HL-60 (cell line): Measurements from ENCODE around the gene MYOG.

Experiments
- GABPA ChIP-seq: IDR thresholded peaks from 2 replicates; pipeline ENCODE4 v1.6.1; 2012; ENCODE audit warnings: low read depth
- POLR2AphosphoS5 ChIP-seq: IDR thresholded peaks from 2 replicates; pipeline ENCODE4 v1.6.1; 2012; ENCODE audit warnings: low read depth
- SPI1 ChIP-seq: IDR thresholded peaks from 2 replicates; pipeline ENCODE4 v1.6.1; 2012; ENCODE audit warnings: low read depth, mild to moderate bottlenecking, borderline replicate concordance
- TF ChIP-seq, protein P1 (sequence below): IDR thresholded peaks from one replicate; pipeline ENCODE4 v1.5.1; 2011; ENCODE audit warnings: low read length, control low read depth, inconsistent platforms; ENCODE audit not compliant: insufficient read depth

DNA sequence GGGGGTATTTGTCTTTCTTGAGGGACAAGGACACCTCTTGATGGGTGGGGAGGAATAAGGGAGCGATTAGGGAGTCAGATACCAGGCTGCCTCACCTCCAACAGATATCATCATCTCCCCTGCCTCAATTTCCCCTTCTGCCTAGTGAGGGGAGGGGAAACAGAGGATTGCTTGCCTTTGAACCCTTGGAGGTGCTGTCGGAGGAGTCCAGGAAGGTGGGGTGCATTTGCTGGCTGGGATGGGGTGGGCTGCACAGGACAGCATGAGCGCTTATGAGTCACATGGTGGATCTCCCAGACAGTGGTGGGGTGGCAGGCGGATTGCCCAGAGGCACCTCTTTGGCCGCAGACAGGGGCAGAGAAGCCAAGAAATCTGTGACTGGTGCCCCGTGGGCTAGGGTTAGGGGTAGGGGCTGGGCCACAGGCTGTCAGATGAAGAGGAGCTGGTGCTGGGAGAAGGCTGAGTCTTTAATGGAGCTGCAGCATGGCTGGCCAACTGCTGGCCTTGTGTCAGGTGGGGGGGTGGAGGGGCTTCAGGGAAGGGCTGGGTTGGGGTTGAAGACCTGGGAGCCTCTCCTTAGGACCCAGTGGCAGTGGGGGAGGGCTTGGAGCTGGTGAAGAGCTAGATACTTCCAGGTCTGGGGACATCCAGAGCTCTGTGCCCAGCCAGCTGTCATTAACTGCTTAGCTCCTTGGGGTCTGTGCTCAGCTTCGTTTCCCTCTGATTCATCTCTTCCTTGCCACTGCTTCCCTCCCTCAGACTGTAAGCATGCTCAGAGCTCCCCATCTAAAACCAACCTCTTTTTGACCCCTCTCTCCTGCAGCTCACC is 34.7 kb upstream of the MYOG start:
- TF ChIP-seq, protein P1, sequence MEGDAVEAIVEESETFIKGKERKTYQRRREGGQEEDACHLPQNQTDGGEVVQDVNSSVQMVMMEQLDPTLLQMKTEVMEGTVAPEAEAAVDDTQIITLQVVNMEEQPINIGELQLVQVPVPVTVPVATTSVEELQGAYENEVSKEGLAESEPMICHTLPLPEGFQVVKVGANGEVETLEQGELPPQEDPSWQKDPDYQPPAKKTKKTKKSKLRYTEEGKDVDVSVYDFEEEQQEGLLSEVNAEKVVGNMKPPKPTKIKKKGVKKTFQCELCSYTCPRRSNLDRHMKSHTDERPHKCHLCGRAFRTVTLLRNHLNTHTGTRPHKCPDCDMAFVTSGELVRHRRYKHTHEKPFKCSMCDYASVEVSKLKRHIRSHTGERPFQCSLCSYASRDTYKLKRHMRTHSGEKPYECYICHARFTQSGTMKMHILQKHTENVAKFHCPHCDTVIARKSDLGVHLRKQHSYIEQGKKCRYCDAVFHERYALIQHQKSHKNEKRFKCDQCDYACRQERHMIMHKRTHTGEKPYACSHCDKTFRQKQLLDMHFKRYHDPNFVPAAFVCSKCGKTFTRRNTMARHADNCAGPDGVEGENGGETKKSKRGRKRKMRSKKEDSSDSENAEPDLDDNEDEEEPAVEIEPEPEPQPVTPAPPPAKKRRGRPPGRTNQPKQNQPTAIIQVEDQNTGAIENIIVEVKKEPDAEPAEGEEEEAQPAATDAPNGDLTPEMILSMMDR, result no peak
- TF ChIP-seq SPI1, result no peak
- no peak for TF ChIP-seq POLR2AphosphoS5
- no peak for TF ChIP-seq GABPA
